ENCODE data around the gene MIA. TPM values are rescaled to one million over a fixed set of nuclear protein-coding genes. Genes with fewer than 3 reads are reported as not detected.
A peak's percentile ranks its signal among the peaks of the same experiment; 100 is the strongest.

MIA gene
- total RNA-seq, 3 donors from 2014 or later, result 5.6 to 47.3 TPM; not detected in 1

GRCh38 chr19:40786060-40787037 lies 11.0 kb downstream of the MIA start:
- Histone ChIP-seq H3K27me3 (no peaks in the 10 kb centered on the region), H3K4me3 (no peak overlapping the region), H3K36me3 (no peaks in the 10 kb centered on the region), H3K4me1 (no peaks in the 10 kb centered on the region), H3K27ac (no peak overlapping the region), H3K9me3 (no peaks in the 10 kb centered on the region)
- DNase-seq (ENCODE audit: low spot score in 2 of 2), result no peak
- no peak for TF ChIP-seq CTCF (IDR thresholded peaks at IDR 0.05)
- intact Hi-C loops (cut with DNase I; ENCODE audit: low total_unique reads), result no loop called here

GRCh38 chr19:40791349-40791748 lies 16.0 kb downstream of the MIA start:
- DNase-seq (ENCODE audit: low spot score in 2 of 2), result no peak
- TF ChIP-seq POLR2AphosphoS5 (IDR thresholded peaks at IDR 0.05) (no peak), CTCF (IDR thresholded peaks at IDR 0.05) (no peak), POLR2A (IDR thresholded peaks at IDR 0.05) (no peak)
- no peaks in the 10 kb centered on the region for H3K4me1 ChIP-seq
- intact Hi-C loops (cut with DNase I; ENCODE audit: low total_unique reads), result no loop called here
- H3K27me3 ChIP-seq, result no peaks in the 10 kb centered on the region
- H3K27ac ChIP-seq, result no peak overlapping the region
- H3K9me3 ChIP-seq, result no peaks in the 10 kb centered on the region
- no peak overlapping the region for H3K4me3 ChIP-seq
- H3K36me3 ChIP-seq, result no peaks in the 10 kb centered on the region

GRCh38 chr19:40791996-40792395 lies 16.7 kb downstream of the MIA start:
- Histone ChIP-seq H3K27ac (no peak overlapping the region), H3K36me3 (no peaks in the 10 kb centered on the region), H3K4me3 (no peak overlapping the region), H3K4me1 (no peaks in the 10 kb centered on the region), H3K9me3 (no peaks in the 10 kb centered on the region), H3K27me3 (no peaks in the 10 kb centered on the region)
- intact Hi-C loops (cut with DNase I; ENCODE audit: low total_unique reads), result no loop called here
- TF ChIP-seq POLR2A (IDR thresholded peaks at IDR 0.05) (no peak), CTCF (IDR thresholded peaks at IDR 0.05) (no peak), POLR2AphosphoS5 (IDR thresholded peaks at IDR 0.05) (no peak)
- DNase-seq (ENCODE audit: low spot score in 2 of 2), result no peak

GRCh38 chr19:40797166-40797962 lies 22.0 kb downstream of the MIA start:
- H3K4me1 ChIP-seq, result peaks cover 16 to 21% of the 10 kb centered on the region in 2 donors
- H3K27me3 ChIP-seq, result no peaks in the 10 kb centered on the region
- H3K36me3 ChIP-seq, result no peaks in the 10 kb centered on the region
- H3K27ac ChIP-seq, result peak overlapping the region; percentile 96 to 97
- no peak for DNase-seq (ENCODE audit: low spot score in 2 of 2)
- no peaks in the 10 kb centered on the region for H3K9me3 ChIP-seq
- intact Hi-C loops (cut with DNase I; ENCODE audit: low total_unique reads), result no loop called here
- H3K4me3 ChIP-seq, result no peak overlapping the region
- TF ChIP-seq POLR2A (IDR thresholded peaks at IDR 0.05) (no peak), POLR2AphosphoS5 (IDR thresholded peaks at IDR 0.05) (no peak), CTCF (IDR thresholded peaks at IDR 0.05) (no peak)

Measured in breast epithelium (tissue), 4 donors.